ENCODE data around the gene HINT3.

DNA sequence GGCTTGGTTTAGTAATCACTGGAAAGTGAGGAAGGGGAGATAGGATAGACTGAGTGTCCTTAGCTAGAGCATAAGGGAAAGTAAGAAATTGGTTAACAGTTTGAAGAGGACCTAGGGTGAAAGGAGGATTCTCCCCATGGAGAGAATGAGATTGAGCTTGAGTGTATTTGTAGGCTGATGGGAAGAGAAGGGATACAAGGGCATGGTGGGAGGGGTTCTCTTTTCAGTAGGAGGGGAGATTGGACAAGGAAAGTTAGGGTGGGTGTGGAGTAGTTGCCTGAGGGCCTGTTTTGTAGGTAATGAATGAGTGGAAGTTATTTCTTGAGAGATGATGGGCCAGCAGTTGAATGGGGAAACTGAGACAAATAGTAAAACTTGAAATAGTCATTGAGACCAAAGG is 31.7 kb downstream of the HINT3 start:
- TF ChIP-seq, protein P1, sequence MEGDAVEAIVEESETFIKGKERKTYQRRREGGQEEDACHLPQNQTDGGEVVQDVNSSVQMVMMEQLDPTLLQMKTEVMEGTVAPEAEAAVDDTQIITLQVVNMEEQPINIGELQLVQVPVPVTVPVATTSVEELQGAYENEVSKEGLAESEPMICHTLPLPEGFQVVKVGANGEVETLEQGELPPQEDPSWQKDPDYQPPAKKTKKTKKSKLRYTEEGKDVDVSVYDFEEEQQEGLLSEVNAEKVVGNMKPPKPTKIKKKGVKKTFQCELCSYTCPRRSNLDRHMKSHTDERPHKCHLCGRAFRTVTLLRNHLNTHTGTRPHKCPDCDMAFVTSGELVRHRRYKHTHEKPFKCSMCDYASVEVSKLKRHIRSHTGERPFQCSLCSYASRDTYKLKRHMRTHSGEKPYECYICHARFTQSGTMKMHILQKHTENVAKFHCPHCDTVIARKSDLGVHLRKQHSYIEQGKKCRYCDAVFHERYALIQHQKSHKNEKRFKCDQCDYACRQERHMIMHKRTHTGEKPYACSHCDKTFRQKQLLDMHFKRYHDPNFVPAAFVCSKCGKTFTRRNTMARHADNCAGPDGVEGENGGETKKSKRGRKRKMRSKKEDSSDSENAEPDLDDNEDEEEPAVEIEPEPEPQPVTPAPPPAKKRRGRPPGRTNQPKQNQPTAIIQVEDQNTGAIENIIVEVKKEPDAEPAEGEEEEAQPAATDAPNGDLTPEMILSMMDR (IDR thresholded peaks at IDR 0.05; ENCODE audit: insufficient read depth, low read depth, low read length): no peak
- no peak for TF ChIP-seq EZH2 (IDR thresholded peaks at IDR 0.05; ENCODE audit: insufficient read depth, low read length)

All from astrocyte (in vitro differentiated cells and primary cell).